Chondrocyte (in vitro differentiated cells): Measurements from ENCODE around the gene PDE9A. TPM values are rescaled to one million over a fixed set of nuclear protein-coding genes. Genes with fewer than 3 reads are reported as not detected.

ENCODE experiments used
- DNase-seq: peaks from one replicate; pipeline ENCODE4 v3.0.0; 2021; ENCODE audit warnings: mixed read lengths, low spot score
- H3K27ac Mint-ChIP-seq: one replicate; pipeline ENCODE4 v1.8.0; 2021; ENCODE audit warnings: mild to moderate bottlenecking, moderate library complexity, mixed read lengths; ENCODE audit not compliant: unreplicated experiment
- H3K27me3 Mint-ChIP-seq: 2 replicates; pipeline ENCODE4 v1.8.0; 2021; ENCODE audit warnings: low read depth, mixed read lengths
- H3K36me3 Mint-ChIP-seq: 2 replicates; pipeline ENCODE4 v1.8.0; 2021; ENCODE audit warnings: low read depth, mixed read lengths
- H3K4me1 Mint-ChIP-seq: 2 replicates; pipeline ENCODE4 v1.8.0; 2021; ENCODE audit warnings: low read depth, mild to moderate bottlenecking, mixed read lengths
- H3K4me3 Mint-ChIP-seq: one replicate; pipeline ENCODE4 v1.8.0; 2021; ENCODE audit warnings: mild to moderate bottlenecking, moderate library complexity, mixed read lengths; ENCODE audit not compliant: unreplicated experiment
- H3K9me3 Mint-ChIP-seq: 2 replicates; pipeline ENCODE4 v1.8.0; 2021; ENCODE audit warnings: low read depth, mixed read lengths
- total RNA-seq: library from RNA; stranded (reverse); gene quantifications from 3 replicates; pipeline ENCODE4 v1.2.1, GENCODE V29; 2021
- TF ChIP-seq, protein P1 (sequence below): fragments of 200-600 bp; sonication (generic); IDR thresholded peaks from 2 replicates; pipeline ENCODE4 v1.5.0; 2021; ENCODE audit warnings: antibody characterized with exemption, mild to moderate bottlenecking, moderate library complexity

PDE9A gene
- total RNA-seq, 1 donor from 2014 or later: 0.60 TPM

DNA sequence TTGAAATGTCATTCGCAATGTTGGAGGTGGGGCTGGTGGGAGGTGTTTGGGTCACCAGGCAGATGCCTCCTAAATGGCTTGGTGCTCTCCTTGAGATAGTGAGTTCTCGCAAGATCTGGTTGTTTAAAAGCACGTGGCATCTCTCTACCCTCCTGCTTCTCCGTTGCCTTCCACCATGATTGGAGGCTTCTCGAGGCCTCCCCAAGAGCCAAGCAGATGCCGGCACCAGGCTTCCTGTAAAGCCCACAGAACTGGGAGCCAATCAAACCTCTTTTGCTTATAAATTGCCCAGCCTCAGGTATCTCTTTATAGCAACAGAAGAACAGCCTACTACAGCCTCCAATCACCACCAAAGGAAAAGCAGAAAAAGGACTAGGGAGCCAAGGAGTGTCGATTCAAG is 80.5 kb downstream of the PDE9A start:
- H3K9me3 Mint-ChIP-seq: peaks cover 10% of the 10 kb centered on the region
- H3K27ac Mint-ChIP-seq: no peak overlapping the region
- TF ChIP-seq, protein P1, sequence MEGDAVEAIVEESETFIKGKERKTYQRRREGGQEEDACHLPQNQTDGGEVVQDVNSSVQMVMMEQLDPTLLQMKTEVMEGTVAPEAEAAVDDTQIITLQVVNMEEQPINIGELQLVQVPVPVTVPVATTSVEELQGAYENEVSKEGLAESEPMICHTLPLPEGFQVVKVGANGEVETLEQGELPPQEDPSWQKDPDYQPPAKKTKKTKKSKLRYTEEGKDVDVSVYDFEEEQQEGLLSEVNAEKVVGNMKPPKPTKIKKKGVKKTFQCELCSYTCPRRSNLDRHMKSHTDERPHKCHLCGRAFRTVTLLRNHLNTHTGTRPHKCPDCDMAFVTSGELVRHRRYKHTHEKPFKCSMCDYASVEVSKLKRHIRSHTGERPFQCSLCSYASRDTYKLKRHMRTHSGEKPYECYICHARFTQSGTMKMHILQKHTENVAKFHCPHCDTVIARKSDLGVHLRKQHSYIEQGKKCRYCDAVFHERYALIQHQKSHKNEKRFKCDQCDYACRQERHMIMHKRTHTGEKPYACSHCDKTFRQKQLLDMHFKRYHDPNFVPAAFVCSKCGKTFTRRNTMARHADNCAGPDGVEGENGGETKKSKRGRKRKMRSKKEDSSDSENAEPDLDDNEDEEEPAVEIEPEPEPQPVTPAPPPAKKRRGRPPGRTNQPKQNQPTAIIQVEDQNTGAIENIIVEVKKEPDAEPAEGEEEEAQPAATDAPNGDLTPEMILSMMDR: no peak
- no peak overlapping the region for H3K4me3 Mint-ChIP-seq
- H3K4me1 Mint-ChIP-seq: peaks cover 4% of the 10 kb centered on the region
- H3K27me3 Mint-ChIP-seq: peaks cover 34% of the 10 kb centered on the region
- no peak for DNase-seq
- peaks cover 17% of the 10 kb centered on the region for H3K36me3 Mint-ChIP-seq

DNA sequence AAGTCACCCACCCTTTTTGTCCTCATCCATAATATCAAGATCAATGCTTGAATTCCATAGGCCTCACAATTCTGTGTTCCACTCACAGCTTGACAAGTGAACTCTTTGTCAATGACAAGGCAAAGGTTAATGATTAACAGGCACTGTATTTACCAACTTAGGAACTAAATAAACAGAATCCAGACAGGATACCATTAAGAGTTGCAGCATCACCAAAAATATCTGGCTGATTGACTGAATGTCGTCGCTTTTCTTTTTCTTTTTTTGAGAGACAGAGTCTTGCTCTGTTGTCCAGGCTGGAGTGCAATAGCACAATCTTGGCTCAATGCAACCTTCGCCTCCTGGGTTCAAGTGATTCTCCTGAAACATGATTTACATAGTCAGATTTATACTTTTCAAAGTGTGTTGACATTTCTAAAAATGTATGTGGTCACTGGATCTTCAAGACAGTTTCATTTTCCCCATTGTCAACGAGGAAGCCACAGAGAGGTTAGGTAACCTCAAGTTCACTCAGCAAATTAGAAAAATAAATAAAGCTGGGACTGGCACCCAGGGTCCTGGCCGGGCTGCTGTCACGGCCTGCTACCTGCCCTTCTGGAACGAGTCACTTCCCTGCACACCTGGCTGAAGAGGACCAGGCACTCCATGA is 81.0 kb downstream of the PDE9A start:
- Mint-ChIP-seq H3K4me3 (no peak overlapping the region), H3K27ac (no peak overlapping the region), H3K4me1 (peaks cover 4% of the 10 kb centered on the region), H3K9me3 (peaks cover 4% of the 10 kb centered on the region), H3K27me3 (peaks cover 28% of the 10 kb centered on the region), H3K36me3 (peaks cover 11% of the 10 kb centered on the region)
- TF ChIP-seq, protein P1: no peak
- no peak for DNase-seq

DNA sequence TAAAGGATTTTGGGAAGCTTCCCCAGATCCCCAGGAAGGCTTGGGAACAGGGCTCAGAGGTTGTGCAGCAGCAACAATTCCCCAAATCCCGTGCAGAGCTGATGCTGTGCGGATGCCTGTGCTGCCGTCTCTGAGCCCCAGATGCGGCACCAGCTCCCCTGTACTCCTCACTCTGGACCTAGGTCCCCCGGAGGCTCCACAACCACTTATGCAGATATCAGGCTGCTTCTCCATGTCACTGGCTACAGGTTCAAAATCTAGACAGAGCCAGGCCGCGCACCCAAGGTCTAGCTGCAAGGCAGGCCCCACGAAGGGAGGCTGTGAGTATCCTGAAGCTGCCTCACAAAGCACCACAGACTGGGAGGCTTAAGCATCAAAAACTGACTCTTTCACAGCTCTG is 81.6 kb downstream of the PDE9A start:
- H3K27ac Mint-ChIP-seq: no peak overlapping the region
- TF ChIP-seq, protein P1: no peak
- peaks cover 24% of the 10 kb centered on the region for H3K27me3 Mint-ChIP-seq
- no peak overlapping the region for H3K4me3 Mint-ChIP-seq
- H3K36me3 Mint-ChIP-seq: peaks cover 8% of the 10 kb centered on the region
- no peak for DNase-seq
- peaks cover 4% of the 10 kb centered on the region for H3K4me1 Mint-ChIP-seq
- no peaks in the 10 kb centered on the region for H3K9me3 Mint-ChIP-seq

DNA sequence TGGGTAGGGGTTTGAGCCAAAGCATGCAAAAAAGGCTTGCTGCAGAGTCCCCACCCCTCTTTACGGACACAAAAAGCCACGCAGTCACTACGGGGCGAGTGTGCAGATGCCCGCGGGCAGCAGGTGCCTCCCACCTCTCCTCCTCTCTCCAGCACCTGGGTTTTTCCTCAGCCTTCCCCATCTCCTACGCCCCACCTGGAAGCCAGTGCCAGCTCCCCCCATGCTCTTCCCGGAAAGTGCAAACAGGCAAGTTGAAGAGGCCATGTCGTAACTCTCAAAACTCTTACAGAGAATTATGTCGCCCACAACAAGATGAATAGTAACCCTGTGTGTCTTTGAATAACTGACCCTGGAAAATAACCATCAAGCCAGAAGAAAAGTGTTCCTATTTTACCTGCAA is 82.5 kb downstream of the PDE9A start:
- TF ChIP-seq, protein P1: no peak

DNA sequence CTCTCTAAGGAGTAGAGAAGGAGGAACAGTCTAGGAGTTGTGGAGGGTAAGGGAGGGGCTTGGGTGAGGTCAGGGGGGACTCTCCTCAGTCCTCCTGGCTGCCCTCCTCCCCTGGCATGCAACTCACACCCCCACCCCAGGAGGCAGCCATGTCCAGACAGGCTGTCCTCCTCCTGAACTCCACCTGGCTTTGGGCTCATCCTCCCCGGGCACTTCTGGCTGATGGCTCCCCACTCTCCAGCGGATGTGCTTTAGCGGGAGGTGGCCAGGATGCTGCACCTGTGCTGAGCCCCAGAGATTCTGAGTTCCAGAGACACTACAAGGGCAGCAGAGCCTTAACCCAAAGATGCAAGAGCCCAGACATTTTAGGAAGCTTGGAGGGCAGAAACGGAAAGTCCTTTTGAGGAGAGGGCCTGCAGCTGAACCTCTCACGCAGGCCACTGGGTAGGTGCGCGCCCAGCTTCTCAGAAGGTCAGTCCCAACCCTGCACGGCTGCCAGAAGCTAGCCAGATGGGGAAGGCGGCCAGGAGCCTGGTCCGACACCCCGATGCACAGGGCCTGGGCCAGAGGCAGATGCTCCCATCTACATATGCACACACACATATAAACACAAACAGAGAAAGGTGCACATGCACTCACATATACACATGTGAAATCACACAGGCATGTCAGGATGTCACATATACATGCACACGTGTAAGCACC is 83.4 kb downstream of the PDE9A start:
- Mint-ChIP-seq H3K4me3 (no peak overlapping the region), H3K4me1 (no peaks in the 10 kb centered on the region), H3K27me3 (peaks cover 30% of the 10 kb centered on the region), H3K9me3 (no peaks in the 10 kb centered on the region), H3K27ac (no peak overlapping the region), H3K36me3 (peaks cover 8% of the 10 kb centered on the region)
- TF ChIP-seq, protein P1: no peak
- no peak for DNase-seq

More for the DNA sequence above, 82.5 kb downstream of the PDE9A start:
- Mint-ChIP-seq H3K4me3 (no peak overlapping the region), H3K27ac (no peak overlapping the region), H3K36me3 (peaks cover 8% of the 10 kb centered on the region), H3K4me1 (no peaks in the 10 kb centered on the region), H3K27me3 (peaks cover 26% of the 10 kb centered on the region), H3K9me3 (no peaks in the 10 kb centered on the region)
- DNase-seq: no peak
